NCI-H226 (cell line): Measurements from ENCODE around the gene OR7D2.

ENCODE experiments used
- DNase-seq: peaks from one replicate; pipeline ENCODE4 v3.0.0-alpha.2; 2015

OR7D2 gene

DNA sequence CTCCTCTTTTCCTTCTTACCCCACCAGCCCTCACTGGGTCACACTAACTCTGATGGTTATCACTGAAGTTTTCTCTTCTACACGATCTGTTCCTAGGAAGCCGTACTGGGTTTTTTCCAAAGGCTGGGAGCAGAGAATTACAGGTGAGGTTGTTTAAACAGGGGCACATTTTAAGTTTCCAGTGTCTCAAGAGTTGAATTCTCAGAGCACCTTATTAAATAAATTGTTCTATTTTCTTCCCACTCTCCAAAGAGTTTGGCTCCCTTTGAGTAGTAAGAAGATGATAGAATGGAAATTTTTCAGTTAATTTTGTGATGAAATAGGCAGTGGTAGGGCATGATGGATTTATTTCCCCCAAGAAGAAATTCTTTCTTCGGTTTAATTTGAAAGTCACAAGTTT is 40.7 kb downstream of the OR7D2 start, which contains the start of gene OR7D4:
TSS of gene OR7D4 (minus strand) at position 101 of the 400 bp plus-strand sequence. CDS start 4,752 bp downstream, outside the sequence.
- DNase-seq: no peak
